ACC112 (cell line): Measurements from ENCODE around the gene TNFSF9.

ENCODE experiments used
- H2AFZ ChIP-seq: fragments of 200-600 bp; sonication (generic); one replicate; pipeline ENCODE4 v1.6.0; 2017; ENCODE audit warnings: antibody characterized with exemption, low read length; ENCODE audit not compliant: unreplicated experiment
- H3K27ac ChIP-seq: fragments of 200-600 bp; sonication (generic); 2 replicates; pipeline ENCODE4 v1.5.1; 2014; ENCODE audit warnings: low read depth, mild to moderate bottlenecking, antibody characterized with exemption, low read length, moderate library complexity
- H3K27me3 ChIP-seq: fragments of 200-600 bp; sonication (generic); 2 replicates; pipeline ENCODE4 v1.6.1; 2014; ENCODE audit warnings: mild to moderate bottlenecking, antibody characterized with exemption, low read length, moderate library complexity, mixed read lengths; ENCODE audit not compliant: insufficient read depth
- H3K36me3 ChIP-seq: fragments of 200-600 bp; sonication (generic); 2 replicates; pipeline ENCODE4 v1.6.1; 2016; ENCODE audit warnings: mild to moderate bottlenecking, antibody characterized with exemption, low read length, moderate library complexity, mixed read lengths; ENCODE audit not compliant: insufficient read depth
- H3K4me1 ChIP-seq: fragments of 200-600 bp; sonication (generic); one replicate; pipeline ENCODE4 v1.6.1; 2016; ENCODE audit warnings: low read length, mixed read lengths; ENCODE audit not compliant: insufficient read depth, unreplicated experiment, control insufficient read depth
- H3K4me3 ChIP-seq: fragments of 200-600 bp; sonication (generic); 2 replicates; pipeline ENCODE4 v1.5.1; 2014; ENCODE audit warnings: mild to moderate bottlenecking, low read depth, low read length
- H3K79me2 ChIP-seq: fragments of 200-600 bp; sonication (generic); one replicate; pipeline ENCODE4 v1.6.0; 2016; ENCODE audit warnings: low read length; ENCODE audit not compliant: control insufficient read depth, unreplicated experiment, insufficient read depth

The TNFSF9 gene

DNA sequence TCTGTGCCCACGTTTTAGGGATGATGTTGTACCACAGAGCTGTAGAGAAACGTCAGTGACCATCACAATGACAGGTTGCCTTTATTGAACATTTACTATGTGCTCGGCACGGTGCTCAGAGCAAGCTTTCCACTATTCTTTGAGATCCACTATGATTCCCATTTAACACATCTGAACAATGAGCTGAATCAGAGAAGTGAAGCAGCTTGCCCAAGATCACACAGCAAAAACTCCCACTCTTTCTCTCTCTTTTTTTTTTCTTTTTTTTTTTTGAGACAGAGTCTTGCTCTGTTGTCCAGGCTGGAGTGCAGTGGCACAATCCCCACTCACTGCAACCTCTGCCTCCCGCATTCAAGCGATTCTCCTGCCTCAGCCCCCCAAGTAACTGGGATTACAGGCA, 8.1 kb upstream of the TNFSF9 start:
- no peaks in the 10 kb centered on the region for H3K79me2 ChIP-seq
- H3K27ac ChIP-seq = no peak overlapping the region

GRCh38 chr19:6524311-6524710, 6.5 kb upstream of the TNFSF9 start:
- no peak overlapping the region for H3K27ac ChIP-seq
- H2AFZ ChIP-seq = no peak overlapping the region
- H3K4me1 ChIP-seq = no peaks in the 10 kb centered on the region
- H3K27me3 ChIP-seq = no peaks in the 10 kb centered on the region
- H3K36me3 ChIP-seq = no peaks in the 10 kb centered on the region
- H3K79me2 ChIP-seq = no peaks in the 10 kb centered on the region
- no peak overlapping the region for H3K4me3 ChIP-seq

More for the DNA sequence above, 8.1 kb upstream of the TNFSF9 start:
- Histone ChIP-seq H3K36me3 (no peaks in the 10 kb centered on the region), H3K27me3 (no peaks in the 10 kb centered on the region), H2AFZ (no peak overlapping the region), H3K4me3 (no peak overlapping the region), H3K4me1 (peaks cover 9% of the 10 kb centered on the region)

DNA sequence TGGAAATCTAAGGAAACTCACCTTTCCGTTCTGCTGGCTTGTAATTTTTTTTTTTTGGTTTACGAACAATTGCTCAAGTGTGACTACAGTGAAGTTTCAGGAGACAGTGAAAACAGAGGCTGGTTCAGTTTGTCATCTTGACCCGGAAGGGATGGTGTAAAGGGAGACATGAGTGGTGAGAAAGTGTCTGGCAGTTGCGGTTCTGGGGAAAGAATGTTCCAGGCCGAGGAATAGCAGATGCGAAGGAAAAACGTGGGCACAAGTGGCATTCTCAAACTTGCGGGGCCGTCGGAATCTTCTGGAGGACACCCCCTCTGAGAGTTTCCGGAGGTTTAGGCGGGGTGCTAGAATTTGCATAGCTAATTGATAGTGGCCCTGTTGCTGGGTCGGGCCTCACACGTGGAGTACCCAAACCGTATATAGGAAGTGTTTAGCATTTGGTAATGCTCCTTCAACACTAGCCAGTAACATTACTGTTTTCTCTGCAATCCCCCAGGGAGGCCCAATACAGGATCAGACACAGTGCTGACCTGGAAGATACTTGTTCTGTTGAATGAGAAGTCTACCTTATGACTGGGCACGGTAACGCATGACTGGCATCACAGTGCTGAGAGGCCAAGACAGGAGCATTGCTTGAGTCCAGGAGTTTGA, 2.8 kb upstream of the TNFSF9 start:
- Histone ChIP-seq H3K4me1 (peaks cover 8% of the 10 kb centered on the region), H3K27me3 (peaks cover 17% of the 10 kb centered on the region; the same call in 1 of the 2 replicates), H3K4me3 (no peak overlapping the region), H3K79me2 (no peaks in the 10 kb centered on the region), H3K27ac (no peak overlapping the region), H2AFZ (no peak overlapping the region), H3K36me3 (no peaks in the 10 kb centered on the region)

GRCh38 chr19:6528544-6529121, 2.2 kb upstream of the TNFSF9 start:
- Histone ChIP-seq H2AFZ (no peak overlapping the region), H3K79me2 (no peaks in the 10 kb centered on the region), H3K36me3 (no peaks in the 10 kb centered on the region), H3K27me3 (peaks cover 17% of the 10 kb centered on the region; the same call in 1 of the 2 replicates), H3K4me3 (no peak overlapping the region), H3K27ac (no peak overlapping the region), H3K4me1 (peaks cover 8% of the 10 kb centered on the region)

- no peak overlapping the region; the same call in 1 of the 2 replicates for H3K4me3 ChIP-seq
- H3K27me3 ChIP-seq = peaks cover 17% of the 10 kb centered on the region; the same call in 1 of the 2 replicates
- peaks cover 8% of the 10 kb centered on the region for H3K4me1 ChIP-seq
- no peaks in the 10 kb centered on the region for H3K36me3 ChIP-seq
- H2AFZ ChIP-seq = no peak overlapping the region
- no peaks in the 10 kb centered on the region for H3K79me2 ChIP-seq
- no peak overlapping the region for H3K27ac ChIP-seq
These were observed 1.5 kb upstream of the TNFSF9 start for GRCh38 chr19:6529351-6529750.

DNA sequence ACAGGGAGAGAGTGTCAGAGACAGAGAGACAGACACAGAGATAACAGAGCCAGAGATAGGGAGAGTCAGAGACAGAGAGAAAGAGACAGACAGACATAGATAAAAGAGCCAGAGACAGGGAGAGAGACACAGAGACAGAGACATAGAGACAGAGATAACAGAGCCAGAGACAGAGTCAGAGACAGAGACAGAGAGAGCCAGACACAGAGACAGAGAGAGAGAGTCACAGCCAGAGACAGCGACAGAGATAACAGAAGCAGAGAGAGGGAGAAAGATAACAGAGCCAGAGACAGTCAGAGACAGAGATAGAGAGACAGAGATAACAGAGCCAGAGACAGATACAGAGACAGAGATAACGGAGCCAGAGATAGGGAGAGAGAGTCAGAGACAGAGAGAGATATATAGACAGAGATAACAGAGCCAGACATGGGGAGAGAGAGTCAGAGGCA, 865 bp upstream of the TNFSF9 start:
- no peaks in the 10 kb centered on the region for H3K36me3 ChIP-seq
- no peaks in the 10 kb centered on the region for H3K79me2 ChIP-seq
- H3K4me1 ChIP-seq = peaks cover 8% of the 10 kb centered on the region
- H3K27me3 ChIP-seq = peaks cover 17% of the 10 kb centered on the region; the same call in 1 of the 2 replicates
- H2AFZ ChIP-seq = peak overlapping the region; percentile 77
- peak overlapping the region; percentile 63 for H3K27ac ChIP-seq
- H3K4me3 ChIP-seq = peak overlapping the region; percentile 80

DNA sequence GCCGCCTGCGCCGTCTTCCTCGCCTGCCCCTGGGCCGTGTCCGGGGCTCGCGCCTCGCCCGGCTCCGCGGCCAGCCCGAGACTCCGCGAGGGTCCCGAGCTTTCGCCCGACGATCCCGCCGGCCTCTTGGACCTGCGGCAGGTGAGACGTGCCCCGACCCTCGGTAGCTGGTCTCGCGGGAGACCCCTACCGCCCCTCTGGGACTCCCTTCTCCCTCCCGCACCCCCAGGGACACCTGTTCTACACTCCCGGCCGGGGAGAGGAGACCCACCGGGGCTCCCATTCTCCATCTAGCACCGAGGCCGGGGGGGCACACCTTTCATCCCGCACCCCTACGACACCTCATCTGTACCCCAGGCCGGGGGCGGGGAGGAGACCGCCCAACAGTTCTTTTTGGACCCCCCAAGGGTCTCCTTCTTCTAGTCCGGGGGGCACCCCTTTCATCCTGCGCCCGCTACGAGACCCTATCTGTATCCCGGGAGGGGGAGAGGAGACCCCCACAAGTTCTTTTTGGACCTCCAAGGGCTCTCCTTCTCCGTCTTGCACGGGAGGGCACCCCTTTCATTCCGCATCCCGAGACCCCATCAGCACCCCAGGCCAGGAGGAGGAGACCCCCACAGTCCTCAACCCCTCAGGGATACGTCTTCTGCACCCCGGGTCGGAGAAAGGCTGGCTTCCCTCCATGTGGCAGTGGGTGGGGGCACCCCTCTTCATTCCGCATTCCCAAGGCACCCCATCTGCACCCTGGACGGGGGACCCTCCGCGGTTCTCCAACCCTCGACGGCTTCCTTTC, 533 bp downstream of the TNFSF9 start:
- peaks cover 17% of the 10 kb centered on the region; the same call in 1 of the 2 replicates for H3K27me3 ChIP-seq
- peaks cover 8% of the 10 kb centered on the region for H3K4me1 ChIP-seq
- no peak overlapping the region for H2AFZ ChIP-seq
- H3K4me3 ChIP-seq = peak overlapping the region; percentile 80
- no peaks in the 10 kb centered on the region for H3K36me3 ChIP-seq
- H3K79me2 ChIP-seq = no peaks in the 10 kb centered on the region
- no peak overlapping the region for H3K27ac ChIP-seq

DNA sequence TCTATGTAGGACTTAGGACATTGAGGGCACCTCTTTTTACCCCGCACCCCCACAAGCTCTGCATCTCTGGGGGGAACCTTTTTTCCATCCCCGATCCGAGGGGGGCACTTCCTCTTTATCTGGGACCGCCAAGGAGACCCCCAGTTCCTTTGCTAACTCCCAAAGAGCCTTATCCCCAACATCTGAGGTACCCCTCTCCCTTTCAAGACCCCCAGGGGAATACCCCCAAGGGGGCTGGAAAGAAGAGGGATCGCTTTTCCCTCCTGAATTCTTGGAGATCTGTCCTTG, 1.1 kb downstream of the TNFSF9 start:
- H3K4me3 ChIP-seq = peak overlapping the region; percentile 80; the same call in 1 of the 2 replicates
- no peak overlapping the region for H3K27ac ChIP-seq
- H3K4me1 ChIP-seq = peaks cover 8% of the 10 kb centered on the region
- no peak overlapping the region for H2AFZ ChIP-seq
- peaks cover 17% of the 10 kb centered on the region; the same call in 1 of the 2 replicates for H3K27me3 ChIP-seq
- H3K36me3 ChIP-seq = no peaks in the 10 kb centered on the region
- H3K79me2 ChIP-seq = no peaks in the 10 kb centered on the region

GRCh38 chr19:6532244-6532999, 1.6 kb downstream of the TNFSF9 start:
- Histone ChIP-seq H3K27ac (no peak overlapping the region), H3K36me3 (no peaks in the 10 kb centered on the region), H3K27me3 (peaks cover 17% of the 10 kb centered on the region; the same call in 1 of the 2 replicates), H2AFZ (no peak overlapping the region), H3K79me2 (no peaks in the 10 kb centered on the region), H3K4me3 (0 out of 2 replicates have a peak overlapping the region, but pooled peaks have one; percentile 80), H3K4me1 (peaks cover 8% of the 10 kb centered on the region)

GRCh38 chr19:6533000-6533328, 2.1 kb downstream of the TNFSF9 start:
- peaks cover 17% of the 10 kb centered on the region; the same call in 1 of the 2 replicates for H3K27me3 ChIP-seq
- no peak overlapping the region for H3K4me3 ChIP-seq
- H3K36me3 ChIP-seq = no peaks in the 10 kb centered on the region
- no peak overlapping the region for H3K27ac ChIP-seq
- H3K79me2 ChIP-seq = no peaks in the 10 kb centered on the region
- H2AFZ ChIP-seq = no peak overlapping the region
- H3K4me1 ChIP-seq = peaks cover 8% of the 10 kb centered on the region
